GM03348 (cell line): ENCODE results near the gene TMEM127.
"Not testable (repeated sequence)": the region's sequence is repeated elsewhere in the genome, so short reads cannot be mapped to it uniquely, and the experiment has no call there.

Experiments
- DNase-seq: peaks from one replicate; pipeline ENCODE4 v3.0.0; 2012; ENCODE audit warnings: low spot score

The TMEM127 gene

DNA sequence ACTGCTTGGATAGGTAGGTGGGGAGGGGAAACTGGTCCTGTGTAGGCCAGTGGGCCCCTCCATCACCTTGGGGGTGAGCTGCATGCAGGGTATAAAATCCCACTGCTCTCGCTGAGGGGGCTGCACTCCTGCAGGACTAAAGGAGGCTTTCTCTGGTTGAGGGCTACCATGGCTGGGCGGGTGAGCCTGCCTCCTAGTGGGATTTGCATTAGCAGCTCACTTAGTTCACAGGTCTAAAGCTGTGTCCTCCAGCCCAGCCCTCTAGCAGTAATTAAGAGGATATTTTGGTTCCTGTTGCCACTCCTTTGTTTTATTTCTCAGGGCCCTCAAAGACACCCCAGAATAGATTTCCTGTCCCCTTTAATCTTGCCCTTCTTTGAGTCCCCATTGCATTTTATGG lies 24.6 kb downstream of the TMEM127 start:
- DNase-seq = no peak

DNA sequence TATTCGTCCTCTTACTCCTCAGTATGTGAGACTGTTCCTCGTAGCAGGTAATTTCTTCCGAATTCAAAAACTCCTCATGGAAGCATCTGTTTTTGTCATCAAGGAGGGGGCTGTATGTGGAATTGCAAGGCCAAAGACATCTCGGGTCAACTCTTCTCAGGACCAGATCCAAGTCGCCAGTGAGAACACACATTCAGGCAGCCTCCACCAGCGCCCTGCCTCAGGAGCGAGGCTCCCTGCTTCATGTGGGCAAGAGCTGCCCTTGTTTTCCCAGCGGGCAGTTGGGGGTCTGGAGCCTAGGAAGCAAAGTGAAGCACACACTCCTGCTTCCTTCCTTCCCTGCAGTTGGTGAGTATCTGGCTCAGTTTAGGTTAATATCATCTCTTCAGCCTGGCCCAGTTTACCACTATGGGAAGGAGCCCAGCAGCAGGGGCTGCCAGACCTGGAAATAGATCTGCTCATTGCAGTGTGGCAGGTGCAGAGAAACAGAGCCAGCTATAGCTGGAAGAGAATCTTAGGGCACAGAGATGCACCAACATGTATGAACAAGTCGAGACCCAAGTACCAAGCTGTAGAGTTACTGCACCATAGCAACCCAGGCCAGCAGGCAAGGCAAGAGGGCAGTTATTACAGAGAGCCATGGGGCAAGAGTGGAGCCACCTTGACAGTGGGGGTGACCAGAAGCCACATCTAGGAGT lies 25.3 kb downstream of the TMEM127 start:
- no peak for DNase-seq

DNA sequence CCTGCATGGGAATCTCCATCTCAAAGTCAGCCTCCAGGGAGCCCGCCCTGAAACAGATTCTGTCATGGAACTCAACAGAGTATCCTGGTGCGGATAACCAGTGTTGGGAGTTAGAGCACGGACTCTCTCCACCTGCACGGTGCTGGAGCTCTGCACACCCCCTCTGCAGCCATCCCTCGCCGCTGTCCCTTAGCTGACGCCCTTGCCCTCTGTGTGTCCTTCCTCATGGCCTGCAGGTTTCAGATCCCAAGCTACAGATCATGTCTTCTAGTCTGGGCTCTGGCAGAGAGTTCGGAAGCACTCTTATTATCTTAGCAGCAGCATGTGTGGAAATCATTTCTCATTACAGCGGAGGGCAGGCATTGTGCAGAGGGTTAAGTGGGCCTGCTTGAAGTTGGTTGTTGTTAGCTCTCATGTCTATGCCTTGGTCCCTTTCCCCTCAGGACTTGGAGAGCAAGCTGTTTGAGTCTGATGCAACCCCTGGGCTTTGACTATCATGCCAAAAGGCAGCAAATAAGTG lies 26.0 kb downstream of the TMEM127 start:
- no peak for DNase-seq

DNA sequence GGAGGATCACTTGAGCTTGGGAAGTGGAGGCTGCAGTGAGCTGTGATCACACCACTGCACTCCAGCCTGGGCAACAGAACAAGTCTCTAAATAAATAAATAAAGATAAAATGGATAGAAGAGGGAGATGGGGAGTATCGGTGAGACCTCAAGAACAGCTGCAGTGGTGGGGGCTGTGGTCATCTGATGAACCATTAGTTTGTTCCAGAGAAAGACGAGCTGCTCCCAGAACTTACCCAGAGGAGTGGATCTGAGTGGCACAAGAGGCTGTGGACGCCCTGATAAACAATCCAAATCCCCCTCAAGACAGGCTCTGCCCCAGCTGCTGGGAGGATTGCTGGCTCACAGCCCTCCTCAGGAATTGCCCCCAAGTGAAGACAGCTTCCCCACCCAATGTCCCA lies 26.7 kb downstream of the TMEM127 start:
- no peak for DNase-seq

DNA sequence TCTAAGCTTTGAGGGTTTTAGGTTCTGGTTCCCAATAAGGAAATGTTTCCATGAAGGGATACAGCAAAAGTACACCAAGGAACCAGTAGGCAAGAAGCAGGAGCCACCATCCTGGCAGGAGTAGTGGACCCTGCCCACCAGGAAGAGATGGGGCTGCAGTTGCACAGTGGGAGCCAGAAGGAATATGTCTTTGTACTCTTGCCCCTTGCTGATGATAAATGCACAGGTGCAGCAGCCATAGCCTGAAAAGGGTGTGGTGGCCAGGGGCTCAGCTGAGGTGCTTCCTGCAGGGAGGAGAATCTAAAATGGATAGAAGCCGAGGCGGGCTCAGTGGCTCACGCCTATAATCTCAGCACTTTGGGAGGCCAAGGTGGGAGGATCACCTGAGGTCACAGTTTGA lies 27.5 kb downstream of the TMEM127 start:
- DNase-seq = no peak

DNA sequence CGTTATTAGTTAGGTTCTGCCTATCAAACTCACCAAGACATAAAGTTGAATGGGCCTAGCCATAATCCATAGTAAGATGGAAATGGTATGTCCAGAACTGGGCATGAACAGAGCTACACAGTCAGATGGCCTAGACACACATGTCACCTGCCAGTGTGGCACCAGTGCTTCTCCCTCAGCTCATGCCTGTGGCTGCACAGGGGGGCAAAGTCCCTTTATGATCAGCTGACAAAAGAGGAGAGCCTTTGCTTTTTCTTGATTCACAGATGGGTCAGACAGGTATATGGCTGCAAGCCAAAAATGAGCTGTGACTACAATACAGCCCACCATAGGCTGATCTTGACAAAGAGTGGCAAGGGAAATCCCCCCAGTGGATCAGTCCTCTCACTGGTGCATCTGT lies 28.9 kb downstream of the TMEM127 start:
- DNase-seq = no peak

DNA sequence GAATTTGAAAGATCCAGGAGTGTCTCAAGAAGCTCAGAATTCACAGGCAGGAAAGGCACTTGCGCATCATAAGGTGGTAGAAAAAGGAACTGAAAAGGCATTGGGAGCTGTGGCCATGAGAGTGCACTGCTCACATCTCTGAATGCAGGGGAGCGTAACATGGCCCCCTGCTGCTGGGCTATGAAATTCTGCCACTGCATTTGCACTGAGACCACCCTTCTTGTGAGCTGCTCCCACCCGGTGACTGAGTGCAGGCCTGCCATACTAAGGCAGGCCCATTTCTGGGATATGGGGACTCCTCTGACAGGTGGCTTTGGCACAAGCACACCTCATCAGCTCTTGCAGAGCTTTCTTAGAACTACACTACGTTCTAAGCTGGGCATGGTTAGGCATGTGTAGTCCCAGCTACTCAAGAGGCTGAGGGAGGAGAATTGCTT lies 31.9 kb downstream of the TMEM127 start:
- DNase-seq = no peak

DNA sequence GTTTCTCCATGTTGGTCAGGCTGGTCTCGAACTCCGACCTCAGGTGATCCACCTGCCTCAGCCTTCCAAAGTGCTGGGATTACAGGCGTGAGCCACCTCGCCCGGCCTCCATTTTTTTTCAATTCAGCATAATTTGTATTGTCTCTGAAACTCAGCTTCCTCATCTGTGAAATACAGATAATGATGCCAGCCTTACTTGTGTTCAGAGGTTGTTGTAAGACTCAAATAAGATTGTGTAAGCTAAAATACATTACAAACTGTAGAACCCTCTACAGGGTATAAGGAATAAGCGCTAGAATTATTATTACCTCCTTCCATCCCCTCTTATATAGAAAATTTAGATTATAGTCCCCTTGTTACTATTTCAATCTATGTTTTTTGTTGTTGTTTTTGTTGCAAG lies 32.4 kb downstream of the TMEM127 start:
- DNase-seq = no peak

DNA sequence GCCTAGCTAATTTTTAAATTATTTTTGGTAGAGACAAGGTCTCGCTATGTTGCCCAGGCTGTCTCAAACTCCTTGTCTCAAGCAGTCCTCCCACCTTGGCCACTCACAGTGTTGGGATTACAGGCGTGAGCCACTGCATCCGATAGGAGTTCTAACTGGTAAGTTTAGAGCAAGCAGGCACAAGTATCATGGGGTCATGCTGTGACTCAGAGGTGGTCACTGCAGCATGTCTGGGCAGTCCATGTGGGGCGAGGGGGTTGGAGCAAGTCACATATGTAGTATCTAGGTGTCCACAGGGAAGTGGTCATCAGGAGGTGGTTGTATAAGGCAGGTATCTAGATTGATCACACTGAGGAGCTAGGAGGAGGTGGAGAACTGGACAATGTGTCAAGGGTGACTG lies 34.5 kb downstream of the TMEM127 start:
- no peak for DNase-seq

DNA sequence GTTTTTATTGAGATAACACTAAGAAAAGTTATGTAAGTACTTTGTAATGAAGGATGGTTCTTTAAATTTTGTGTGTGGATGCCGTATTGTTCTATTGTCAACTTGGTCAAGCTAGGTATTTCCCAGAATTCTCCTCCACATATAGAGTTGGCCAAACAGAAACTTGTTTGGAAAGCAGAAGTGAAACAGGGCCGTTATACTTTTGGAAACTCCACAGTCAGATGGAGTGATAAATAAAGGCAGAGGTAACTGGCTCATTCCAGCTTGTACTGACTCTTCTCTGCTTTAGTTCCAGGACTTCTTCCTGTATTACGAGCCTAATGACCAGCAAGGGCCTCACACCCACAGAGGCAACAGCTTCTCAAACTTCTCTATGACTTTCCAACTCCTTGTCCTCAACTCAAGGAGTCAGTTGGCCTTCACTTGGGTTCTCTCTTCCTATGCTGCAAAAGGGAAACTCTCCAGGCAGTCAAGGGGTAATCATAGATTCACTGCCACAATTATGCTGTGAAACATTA lies 40.7 kb downstream of the TMEM127 start:
- DNase-seq = no peak

DNA sequence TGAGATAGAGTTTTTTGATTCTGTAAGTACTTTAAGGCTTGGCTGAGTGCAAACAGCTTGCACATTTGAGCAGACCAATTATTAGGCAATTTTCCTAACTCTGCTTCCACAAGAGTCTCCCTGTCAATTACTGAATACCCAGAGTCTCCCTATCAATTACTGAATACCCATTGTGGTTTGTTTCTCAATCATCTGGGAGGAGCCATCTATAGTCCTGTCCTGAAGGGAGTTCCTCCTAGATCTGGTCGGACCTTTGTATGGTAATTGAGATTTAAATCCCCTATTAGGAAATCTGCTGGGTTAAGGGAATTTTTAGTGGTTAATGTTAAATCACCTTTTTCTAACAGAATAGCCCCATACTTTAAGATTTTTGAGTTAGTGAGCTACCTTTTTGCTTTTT lies 44.7 kb downstream of the TMEM127 start:
- not testable (repeated sequence) for DNase-seq

DNA sequence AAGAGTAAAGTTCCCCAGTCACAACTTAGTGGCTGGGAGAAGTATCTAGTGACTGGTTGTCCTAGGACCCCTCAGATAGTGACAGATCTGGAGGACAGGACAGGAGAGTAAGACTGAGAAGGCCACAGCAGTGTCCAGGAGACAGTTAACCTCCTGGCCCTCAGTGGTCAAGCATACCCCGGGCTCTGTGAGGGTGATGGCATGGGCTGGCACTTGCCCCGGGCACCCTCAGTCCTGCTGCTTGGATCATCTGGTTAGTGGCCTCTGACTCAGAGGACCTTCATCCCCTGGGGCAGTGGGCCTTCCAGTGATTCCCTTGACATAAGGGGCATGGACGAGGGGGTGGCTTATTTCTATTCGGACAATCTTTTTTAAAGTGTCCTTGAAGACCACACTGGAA lies 45.8 kb downstream of the TMEM127 start:
- DNase-seq = not testable (repeated sequence)

DNA sequence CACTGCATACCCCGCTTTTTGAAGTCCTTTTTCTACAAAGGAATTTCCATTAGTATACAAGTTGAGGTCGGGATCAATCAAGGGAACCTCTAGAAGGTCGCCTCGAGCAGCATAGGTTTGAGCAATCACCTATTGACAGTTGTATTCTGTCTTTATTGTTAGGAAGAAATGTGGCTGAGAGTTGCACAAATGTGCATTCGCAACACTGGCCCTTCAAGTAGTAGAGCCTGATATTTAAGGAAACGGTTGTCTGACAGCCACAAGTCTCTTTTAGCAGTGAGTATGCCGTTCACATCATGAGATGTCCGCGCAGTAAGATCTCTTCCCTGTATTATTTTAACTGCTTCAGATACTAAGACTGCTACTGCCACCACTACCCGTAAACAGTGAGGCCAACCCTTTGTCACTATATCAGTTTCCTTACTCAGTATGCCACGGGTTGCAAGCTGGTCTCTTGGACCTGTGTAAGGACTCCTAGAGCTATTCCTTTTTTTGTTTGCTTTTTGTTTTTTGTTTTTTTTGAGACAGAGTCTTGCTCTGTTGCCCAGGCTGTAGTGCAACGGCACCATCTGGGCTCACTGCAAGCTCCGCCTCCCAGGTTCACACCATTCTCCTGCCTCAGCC lies 47.2 kb downstream of the TMEM127 start:
- DNase-seq = no peak

DNA sequence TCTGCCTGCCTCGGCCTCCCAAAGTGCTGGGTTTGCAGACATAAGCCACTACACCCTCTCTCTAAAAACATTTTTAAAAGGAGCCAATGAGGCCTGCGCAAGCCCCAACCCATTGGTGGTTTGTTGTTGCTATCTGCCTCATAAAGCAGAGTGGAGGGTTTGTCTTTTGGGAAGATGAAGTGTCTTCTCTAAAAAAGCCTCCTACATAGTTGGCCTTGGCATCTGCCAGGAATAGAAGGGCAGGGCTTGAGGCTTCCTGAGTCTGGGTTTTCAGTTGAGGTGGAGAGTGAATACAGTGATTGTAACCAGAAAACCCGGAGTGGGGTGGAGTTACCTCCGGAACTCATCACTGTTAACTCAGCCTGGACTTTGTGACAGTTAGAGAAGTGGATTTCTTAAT lies 51.2 kb downstream of the TMEM127 start:
- DNase-seq = no peak

DNA sequence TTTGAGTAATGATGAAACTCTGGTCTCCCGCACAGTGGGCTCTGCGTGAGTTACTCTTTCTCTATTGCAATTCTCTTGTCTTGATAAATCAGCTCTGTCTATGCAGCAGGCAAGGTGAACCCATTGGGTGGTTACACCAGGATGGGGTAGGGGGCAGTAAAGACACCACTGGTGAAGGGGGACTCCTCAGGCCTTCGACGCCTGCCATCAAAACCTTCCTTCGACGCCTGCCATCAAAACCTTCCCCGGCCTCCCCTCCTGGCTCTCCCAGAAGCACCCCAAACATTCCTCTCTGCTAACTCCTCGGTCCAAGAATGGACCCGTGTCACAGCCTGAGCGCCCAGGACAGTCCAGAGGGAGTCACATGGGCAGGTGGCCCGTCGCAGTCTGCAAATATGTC lies 52.4 kb downstream of the TMEM127 start:
- no peak for DNase-seq

DNA sequence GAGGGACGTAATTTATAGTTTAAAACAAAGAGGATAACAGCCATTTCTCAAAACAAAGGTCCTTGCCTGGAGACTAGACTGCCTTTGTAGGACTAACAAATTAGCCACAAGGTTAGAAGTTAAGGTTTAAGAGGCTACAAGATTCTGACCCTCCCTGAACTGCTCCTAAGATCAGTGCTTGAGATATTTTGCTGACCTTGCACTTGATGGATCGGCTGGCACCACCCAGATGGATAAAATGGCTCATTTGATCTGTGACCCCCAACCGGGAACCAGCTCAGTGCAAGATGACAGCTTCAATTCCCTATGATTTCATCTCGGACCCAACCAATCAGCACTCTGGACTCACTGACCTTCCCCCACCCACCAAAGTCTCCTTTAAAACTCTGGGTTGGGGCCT lies 53.5 kb downstream of the TMEM127 start:
- no peak for DNase-seq

DNA sequence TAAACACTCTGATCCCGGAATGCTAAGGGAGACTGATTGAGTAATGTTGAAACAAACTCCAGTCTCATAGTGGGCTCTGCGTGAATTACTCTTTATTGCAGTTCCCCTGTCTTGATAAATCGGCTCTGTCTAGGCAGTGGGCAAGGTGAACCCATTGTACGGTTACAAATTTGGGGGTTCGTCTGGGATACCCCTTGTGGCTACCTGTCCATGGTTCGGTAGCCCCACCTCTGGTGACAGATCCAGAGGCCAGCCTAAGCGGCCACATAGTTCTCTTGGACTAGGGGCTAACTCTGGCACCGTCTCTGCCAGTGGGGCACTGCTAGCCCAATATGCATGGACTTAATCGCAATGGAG lies 56.1 kb downstream of the TMEM127 start:
- DNase-seq = no peak

DNA sequence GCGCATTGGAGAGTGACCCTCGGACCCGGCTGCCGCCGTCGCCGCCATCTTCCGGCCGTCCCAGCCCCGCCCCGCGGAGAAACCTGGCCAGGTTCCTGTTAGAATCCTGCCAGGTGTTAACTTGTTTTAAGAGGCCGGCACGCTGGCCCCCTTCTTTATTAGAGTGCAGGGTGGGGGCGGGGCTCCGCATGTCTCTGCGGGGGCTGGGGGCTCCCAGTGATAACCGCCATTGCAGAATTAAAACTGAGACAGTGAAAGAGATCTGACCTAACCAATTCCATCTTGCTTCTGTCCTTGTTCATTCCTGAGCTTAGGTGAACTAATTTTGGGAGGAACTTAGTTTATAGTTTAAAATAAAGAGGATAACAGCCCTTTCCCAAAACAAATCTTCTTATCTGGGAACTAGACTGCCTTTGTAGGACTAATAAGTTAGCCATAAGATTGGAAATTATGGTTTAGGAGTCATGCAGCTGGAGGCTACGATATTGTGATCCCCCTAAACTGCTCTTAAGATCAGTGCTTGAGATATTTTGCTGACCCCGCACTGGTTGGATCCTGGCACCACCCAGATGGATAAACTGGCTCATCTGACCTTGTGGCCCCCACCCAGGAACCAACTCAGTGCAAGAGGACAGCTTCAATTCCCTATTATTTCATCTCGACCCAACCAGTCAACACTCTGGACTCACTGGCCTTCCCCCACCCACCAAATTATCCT lies 56.6 kb downstream of the TMEM127 start:
- no peak for DNase-seq

DNA sequence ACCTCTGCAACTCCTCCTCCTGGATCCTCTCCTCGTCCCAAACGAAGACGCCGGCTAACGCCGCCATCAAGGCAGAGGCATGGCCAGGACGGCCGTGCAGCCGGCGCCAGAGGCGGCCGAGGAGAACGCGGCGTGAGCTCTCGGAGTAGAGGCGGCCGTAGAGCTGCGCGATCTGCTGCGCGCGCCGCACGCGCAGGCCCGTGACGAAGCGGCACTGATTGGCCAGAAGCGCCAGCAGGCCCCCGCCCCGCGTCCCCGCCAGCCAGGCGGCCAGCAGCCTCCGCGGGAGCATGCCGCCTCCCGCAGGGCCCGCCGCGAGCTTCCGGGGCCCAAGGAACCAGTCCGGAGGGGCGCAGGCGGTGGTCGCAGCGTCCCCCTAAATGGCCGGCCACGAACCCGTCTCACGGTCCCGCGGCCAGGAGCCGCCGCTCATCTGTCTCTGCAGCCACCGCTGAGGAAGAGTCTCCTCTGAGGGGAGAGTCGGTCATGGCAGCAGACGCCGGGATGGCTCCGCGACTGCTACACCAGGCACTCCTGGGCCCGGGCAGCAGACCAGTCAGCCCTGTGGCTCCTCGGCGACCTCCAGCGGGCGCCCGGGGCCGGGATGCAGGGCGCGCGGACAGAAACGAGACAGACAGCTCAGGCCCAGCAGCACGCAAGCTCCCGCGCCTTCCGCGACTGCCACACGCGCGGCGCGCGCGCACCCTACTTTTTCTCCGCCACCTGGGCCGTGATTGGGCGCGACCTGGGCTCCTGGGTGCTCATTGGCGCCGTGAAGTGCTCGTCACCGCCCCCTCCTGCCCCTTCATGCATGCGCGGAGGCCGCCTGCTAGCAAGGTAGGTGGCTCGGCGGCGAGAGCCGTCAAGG lies 57.4 kb downstream of the TMEM127 start, which contains the start of gene STARD7:
TSS of gene STARD7 (minus strand) at position 685 of the 868 bp plus-strand sequence. CDS start at position 292, 393 bp downstream.
- peak; percentile 99 for DNase-seq

DNA sequence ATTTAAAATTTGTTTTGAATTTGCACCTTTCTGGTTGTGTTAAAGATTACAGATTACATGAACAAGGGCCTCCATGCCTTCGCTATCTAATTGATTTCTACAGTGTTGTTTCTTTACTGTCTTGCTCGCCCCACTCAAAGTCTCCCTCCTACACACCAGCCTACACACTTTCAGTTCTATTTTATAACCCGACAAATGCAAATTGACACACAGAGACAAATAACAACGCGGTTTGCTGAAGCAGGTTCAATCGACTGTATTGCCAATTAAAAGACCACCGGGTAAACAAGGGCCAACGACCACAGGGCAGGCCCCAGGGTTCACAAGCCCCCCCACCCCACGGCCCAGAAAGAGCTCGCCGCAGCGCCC lies 58.0 kb downstream of the TMEM127 start:
- no peak for DNase-seq

DNA sequence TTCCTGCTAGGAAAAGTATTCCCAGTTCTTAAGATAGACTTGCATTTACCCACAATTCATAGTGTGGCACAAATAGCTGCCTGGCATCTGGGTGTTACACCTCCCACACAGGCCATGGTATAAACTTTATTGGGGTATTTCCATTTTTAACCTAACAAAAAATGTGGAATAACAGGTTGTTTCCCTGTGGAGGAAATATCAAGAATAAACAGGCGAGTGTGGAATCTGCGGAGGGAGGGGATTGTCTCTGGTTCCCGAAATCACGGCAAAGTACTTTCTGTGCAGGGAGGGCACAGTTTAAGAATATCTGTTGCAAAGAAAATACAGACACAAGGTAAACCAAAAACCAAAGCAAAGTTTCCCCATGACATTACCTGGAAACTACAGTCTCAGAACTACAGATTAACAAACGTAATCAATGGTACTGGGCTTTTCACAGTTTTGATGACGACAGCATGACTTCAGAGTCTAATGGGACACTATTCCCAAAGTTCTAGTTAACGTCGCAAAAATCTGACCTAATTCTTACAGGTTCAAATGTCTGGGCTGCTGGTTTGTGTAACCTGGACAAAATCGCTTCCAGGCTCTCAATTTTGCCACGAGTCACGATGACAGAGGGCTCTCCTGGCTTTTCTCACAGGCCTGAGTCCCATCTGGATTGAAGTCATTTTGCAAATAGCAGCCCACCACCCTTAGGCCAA lies 58.6 kb downstream of the TMEM127 start:
- no peak for DNase-seq
